GM12878 (cell line): Measurements from ENCODE around the gene RAD1. TPM values are rescaled to one million over a fixed set of nuclear protein-coding genes. Genes with fewer than 3 reads are reported as not detected.

Experiments
- ATAC-seq: fragments of 200-7000 bp; cut with Tn5 transposase; 3 replicates; pipeline ENCODE4 v1.9.1; 2020; ENCODE audit warnings: mild to moderate bottlenecking, moderate library complexity
- BruUV-seq: library from RNA; stranded (reverse); fragments of 400-500 nt; replicated peaks from 2 replicates; lab custom pipeline; 2021; lab: Mats Ljungman, UMichigan
- CTCF ChIA-PET: fragments of 300-600 bp; sonication (Branson Sonifier 250); formaldehyde crosslinking; extraction: SDS; loops from one replicate; lab custom pipeline; 2021; ENCODE audit warnings: inconsistent platforms; lab: Yijun Ruan, JAX
- POLR2A ChIA-PET: fragments of 350-600 bp; formaldehyde crosslinking; extraction: SDS; loops from one replicate; lab custom pipeline; 2021; ENCODE audit warnings: inconsistent platforms; lab: Charles Lee
- RAD21 ChIA-PET: fragments of 300-600 bp; sonication (Branson Sonifier 250); formaldehyde crosslinking; loops from one replicate; lab custom pipeline; 2023; ENCODE audit warnings: antibody characterized with exemption; ENCODE audit not compliant: unreplicated experiment; lab: Charles Lee
- SMC1A ChIA-PET: fragments of 300-600 bp; sonication (Branson Sonifier 250); formaldehyde crosslinking; loops from one replicate; lab custom pipeline; 2023; ENCODE audit not compliant: unreplicated experiment, uncharacterized antibody; lab: Charles Lee
- DNase-seq: peaks from one replicate; pipeline ENCODE4 v3.0.0-alpha.2; 2011; ENCODE audit warnings: low read depth, low spot score
- FAIRE-seq: peaks from 3 replicates; lab custom pipeline; 2011; peaks lifted over from hg19 to GRCh38; lab: Jason Lieb, UNC
- H2AFZ ChIP-seq: 2 replicates; pipeline ENCODE4 v1.6.0; 2011; ENCODE audit warnings: low read depth, low read length, control low read depth; ENCODE audit not compliant: control insufficient read depth
- H3K27ac ChIP-seq: 2 replicates; pipeline ENCODE4 v1.5.1; 2011; ENCODE audit warnings: control low read depth; ENCODE audit not compliant: control insufficient read depth, insufficient read depth
- H3K27me3 ChIP-seq, 2 experiments: replicated peaks in 1 of 2; 2 replicates each; pipeline versions ENCODE4 v1.6.0 to v1.6.1; 2011; ENCODE audit warnings: low read length in 1 of 2; ENCODE audit not compliant: control insufficient read depth in 2 of 2, insufficient read depth in 2 of 2
- H3K36me3 ChIP-seq, 2 experiments: 2 replicates each; pipeline ENCODE4 v1.5.1; 2011; ENCODE audit warnings: low read length in 1 of 2; ENCODE audit not compliant: control insufficient read depth in 2 of 2, insufficient read depth in 2 of 2
- H3K4me1 ChIP-seq: 2 replicates; pipeline ENCODE4 v1.6.1; 2011; ENCODE audit warnings: mild to moderate bottlenecking, low read length, moderate library complexity, mixed read lengths; ENCODE audit not compliant: control insufficient read depth, insufficient read depth
- H3K4me2 ChIP-seq: 2 replicates; pipeline ENCODE4 v1.6.0; 2011; ENCODE audit warnings: control low read depth; ENCODE audit not compliant: control insufficient read depth, insufficient read depth
- H3K4me3 ChIP-seq: fragments of 200-600 bp; sonication (generic); 2 replicates; pipeline ENCODE4 v1.5.1; 2016
- H3K79me2 ChIP-seq: 2 replicates; pipeline ENCODE4 v1.6.0; 2011; ENCODE audit warnings: low read length; ENCODE audit not compliant: control insufficient read depth, insufficient read depth
- H3K9ac ChIP-seq: 2 replicates; pipeline ENCODE4 v1.8.0; 2011; ENCODE audit warnings: low read length, control low read depth, mixed read lengths; ENCODE audit not compliant: control insufficient read depth, insufficient read depth
- H3K9me3 ChIP-seq: replicated peaks from 3 replicates; pipeline ENCODE4 v1.5.1; 2011; ENCODE audit warnings: mild to moderate bottlenecking, low read length; ENCODE audit not compliant: control insufficient read depth, insufficient read depth
- H4K20me1 ChIP-seq: 2 replicates; pipeline ENCODE4 v1.6.0; 2011; ENCODE audit not compliant: control insufficient read depth, insufficient read depth
- ATF2 ChIP-seq: IDR thresholded peaks from 2 replicates; pipeline ENCODE4 v1.6.1; 2012; ENCODE audit warnings: low read length, inconsistent platforms
- ATF7 ChIP-seq: fragments of 450-650 bp; IDR thresholded peaks from 2 replicates; pipeline ENCODE4 v1.6.1; 2016; ENCODE audit warnings: low read depth, mild to moderate bottlenecking
- CBX3 ChIP-seq: fragments of 200-600 bp; sonication (generic); IDR thresholded peaks from 2 replicates; pipeline ENCODE4 v1.6.1; 2016; ENCODE audit warnings: low read depth, borderline replicate concordance
- ETV6 ChIP-seq, 2 experiments: fragments of 450-650 bp in 1 of 2; IDR thresholded peaks in 1 of 2; conservative IDR thresholded peaks in 1 of 2; 2 replicates each; pipeline ENCODE4 v1.6.1; 2014; ENCODE audit warnings: antibody characterized with exemption in 1 of 2, borderline replicate concordance in 1 of 2, low read depth in 1 of 2, mild to moderate bottlenecking in 1 of 2, moderate library complexity in 1 of 2
- GATAD2B ChIP-seq: fragments of 450-650 bp; conservative IDR thresholded peaks from 2 replicates; pipeline ENCODE4 v1.6.1; 2017; ENCODE audit warnings: low read depth, mild to moderate bottlenecking, moderate library complexity
- JUND ChIP-seq: IDR thresholded peaks from 2 replicates; pipeline ENCODE4 v1.6.1; 2012; ENCODE audit warnings: low read depth, mild to moderate bottlenecking, low read length, improper control_type of control experiment, moderate library complexity
- PKNOX1 ChIP-seq: fragments of 450-650 bp; IDR thresholded peaks from 2 replicates; pipeline ENCODE4 v1.6.1; 2016; ENCODE audit warnings: mild to moderate bottlenecking
- POLR2AphosphoS5 ChIP-seq: IDR thresholded peaks from 2 replicates; pipeline ENCODE4 v1.6.1; 2011; ENCODE audit warnings: mild to moderate bottlenecking, low read length, inconsistent platforms
- POU2F2 ChIP-seq: IDR thresholded peaks from 3 replicates; pipeline ENCODE4 v1.6.1; 2011; ENCODE audit warnings: low read depth, mild to moderate bottlenecking, low read length, borderline replicate concordance
- RELA ChIP-seq: fragments of 450-650 bp; IDR thresholded peaks from 2 replicates; pipeline ENCODE4 v1.8.0; 2014; ENCODE audit warnings: borderline replicate concordance; ENCODE audit not compliant: partially characterized antibody
- RELB ChIP-seq: fragments of 450-650 bp; IDR thresholded peaks from 2 replicates; pipeline ENCODE4 v1.6.1; 2017; ENCODE audit warnings: low read depth, mild to moderate bottlenecking, moderate library complexity
- SKIL ChIP-seq: fragments of 450-650 bp; IDR thresholded peaks from 2 replicates; pipeline ENCODE4 v1.6.1; 2017; ENCODE audit warnings: mild to moderate bottlenecking, low read depth, inconsistent platforms; ENCODE audit not compliant: poor library complexity, severe bottlenecking
- SMARCA5 ChIP-seq: fragments of 450-650 bp; IDR thresholded peaks from 2 replicates; pipeline ENCODE4 v1.6.1; 2017; ENCODE audit warnings: mild to moderate bottlenecking
- SUZ12 ChIP-seq: fragments of 200-600 bp; sonication (generic); IDR thresholded peaks from one replicate; pipeline ENCODE4 v1.6.1; 2018; ENCODE audit warnings: antibody characterized with exemption, mild to moderate bottlenecking; ENCODE audit not compliant: unreplicated experiment
- TARDBP ChIP-seq: IDR thresholded peaks from 2 replicates; pipeline ENCODE4 v1.6.1; 2016; ENCODE audit warnings: borderline replicate concordance
- WGBS: methylation state at CpG from one replicate; pipeline ENCODE4 v1.1.6; 2016; ENCODE audit warnings: low lambda C conversion rate; ENCODE audit not compliant: insufficient replicate concordance, insufficient coverage; ENCODE audit errors: missing lambda C conversion rate; 5-methylcytosine and 5-hydroxymethylcytosine counted together
- in situ Hi-C: fragments of 300-500 bp; cut with MboI; formaldehyde crosslinking; loops from 9 replicates; pipeline ENCODE4 v1.14.3; 2018; ENCODE audit warnings: mixed read lengths
- intact Hi-C: fragments of 100-400 bp; cut with micrococcal nuclease; formaldehyde crosslinking; loops from one replicate; pipeline ENCODE4 v1.14.2; 2022; ENCODE audit not compliant: unreplicated experiment
- polyA plus RNA-seq, 11 experiments: library from polyadenylated mRNA; depleted of rRNA in 4 of 11; unstranded in 6 of 11; stranded (reverse) in 5 of 11; fragments of >200 nt; fragmentation: Nextera tagmentation in 4 of 11; fragmentation: Illumina TruSeq in 1 of 11; extraction: Ambion mirVana in 4 of 11; extraction: Trizol in 1 of 11; gene quantifications; 1 replicate in 1 of 11; 2 replicates in 10 of 11; pipeline versions ENCODE4 v1.2.1 to v1.2.3, GENCODE V29; 2011 to 2016; ENCODE audit warnings: inconsistent platforms in 2 of 11, missing spikeins in 2 of 11, low read depth in 1 of 11
- total RNA-seq, 4 experiments: library from RNA; depleted of rRNA in 3 of 4; stranded (reverse); fragments of >200 nt in 3 of 4; fragmentation: Illumina TruSeq in 1 of 4; extraction: Trizol in 1 of 4; gene quantifications; 2 replicates each; pipeline versions ENCODE4 v1.2.1 to v1.2.3, GENCODE V29; 2013 to 2021

RAD1 gene
- total and polyA plus RNA-seq, 10 of the 15 experiments (the other 5 are each of a cell fraction or from before 2014, with no cell fraction given), result 21.1 to 58.4 (median 37.2) TPM

- ChIA-PET RAD21 (no interaction called here), POLR2A (interaction anchor here (0.6 kb wide), 1 partner anchor 381 kb away, joined by 7 read pairs; no protein-coding TSS in a partner anchor), CTCF (interaction anchor here (0.6 to 1.8 kb wide), 3 partner anchors 10 to 350 kb away, joined by 3 to 6 read pairs (median 4); no protein-coding TSS in a partner anchor), SMC1A (interaction anchor here (0.6 to 0.8 kb wide), 3 partner anchors 12 to 300 kb away, joined by 3 read pairs; no protein-coding TSS in a partner anchor)
- Histone ChIP-seq H3K9ac (no peak overlapping the region), H2AFZ (no peak overlapping the region), H3K4me2 (no peak overlapping the region), H3K9me3 (no peaks in the 10 kb centered on the region), H3K4me3 (no peak overlapping the region), H4K20me1 (no peaks in the 10 kb centered on the region), H3K79me2 (no peaks in the 10 kb centered on the region), H3K4me1 (no peaks in the 10 kb centered on the region), H3K36me3 (no peaks in the 10 kb centered on the region), H3K27ac (no peak overlapping the region), H3K27me3 (no peaks in the 10 kb centered on the region)
- DNase-seq, result no peak
- no peak for ATAC-seq
- TF ChIP-seq POLR2AphosphoS5 (no peak), RELB (no peak), SMARCA5 (no peak), SKIL (no peak), PKNOX1 (no peak), SUZ12 (no peak), TARDBP (no peak), POU2F2 (no peak), CBX3 (no peak), JUND (no peak), ATF7 (no peak), RELA (no peak), GATAD2B (no peak), ATF2 (no peak), ETV6 (conservative IDR thresholded peaks at IDR 0.05 in 1 of 2, IDR thresholded peaks at IDR 0.05 in 1 of 2; ENCODE audit: borderline replicate concordance in 1 of 2, low read depth in 1 of 2) (no peak)
- no TSS peak for BruUV-seq
- 22% methylated on average over 3 of the region's 3 CpGs for WGBS
- intact Hi-C loops (no loop called here), in situ Hi-C loops (no loop called here)
- FAIRE-seq, result no peak
Observed at GRCh38 chr5:34886392-34887119, 28.7 kb downstream of the RAD1 start.
